Measurements from ENCODE around the gene MEIKIN. TPM values are rescaled to one million over a fixed set of nuclear protein-coding genes. Genes with fewer than 3 reads are reported as not detected.

The MEIKIN gene
- total and polyA plus RNA-seq, 2 of the 8 experiments (the other 6 are each of a cell fraction or from before 2014, with no cell fraction given), result not detected

- CTCF ChIA-PET (ENCODE audit: partially characterized antibody), result no interaction called here
Observed at GRCh38 chr5:131953969-131954368, 8.5 kb upstream of the MEIKIN start.

More at GRCh38 chr5:131953969-131954368, 8.5 kb upstream of the MEIKIN start:
- H3K18ac ChIP-seq (ENCODE audit: extremely low read depth, low read length), result no peak overlapping the region
- H2AFZ ChIP-seq (ENCODE audit: low read length), result no peak overlapping the region
- no peak overlapping the region for H3K4me3 ChIP-seq (ENCODE audit: extremely low read depth in 1 of 4, insufficient read depth in 2 of 4, low read depth in 3 of 4, low read length in 4 of 4)
- H3K14ac ChIP-seq (ENCODE audit: insufficient read length), result no peak overlapping the region
- H3K23ac ChIP-seq (ENCODE audit: insufficient read length), result no peak overlapping the region
- no peak overlapping the region for H2AK5ac ChIP-seq (ENCODE audit: low read depth, low read length)
- TF ChIP-seq SP2 (IDR thresholded peaks at IDR 0.05; ENCODE audit: low read length) (no peak), CBX5 (IDR thresholded peaks at IDR 0.05; ENCODE audit: low read depth, low read length) (no peak), KDM1A (IDR thresholded peaks at IDR 0.05; ENCODE audit: borderline replicate concordance, low read length) (no peak), NRF1 (IDR thresholded peaks at IDR 0.05; ENCODE audit: low read depth, low read length) (no peak)
- H2BK15ac ChIP-seq (ENCODE audit: low read length), result no peak overlapping the region
- DNase-seq (ENCODE audit: low read depth in 1 of 2, low spot score in 2 of 2) (no peak), FAIRE-seq (no peak)
- no peaks in the 10 kb centered on the region for H3K9me3 ChIP-seq (ENCODE audit: insufficient read depth in 2 of 2, low read depth in 1 of 2, low read length in 1 of 2)
- H3K23me2 ChIP-seq (ENCODE audit: low read depth, low read length), result no peaks in the 10 kb centered on the region
- no peak overlapping the region for H2BK5ac ChIP-seq (ENCODE audit: low read depth, low read length)
- H3K4ac ChIP-seq (replicated peaks; ENCODE audit: insufficient read length, low read depth, low read length), result no peak overlapping the region
- no peaks in the 10 kb centered on the region for H4K20me1 ChIP-seq (replicated peaks in 1 of 2; ENCODE audit: control insufficient read depth in 1 of 2, insufficient read depth in 2 of 2, low read length in 2 of 2)
- H4K91ac ChIP-seq (replicated peaks; ENCODE audit: insufficient read length, low read length), result no peak overlapping the region
- no peak overlapping the region for H3K27ac ChIP-seq (ENCODE audit: low read depth, low read length)
- H2BK20ac ChIP-seq (ENCODE audit: low read length), result no peak overlapping the region
- POLR2A ChIA-PET (ENCODE audit: partially characterized antibody), result interaction anchor here (1.2 kb wide), 1 partner anchor 14 kb away, joined by 3 read pairs; no protein-coding TSS in a partner anchor
- H3K79me1 ChIP-seq (ENCODE audit: low read depth, low read length), result no peaks in the 10 kb centered on the region
- H4K8ac ChIP-seq (ENCODE audit: extremely low read depth, insufficient read depth, low read length), result no peak overlapping the region
- H3K56ac ChIP-seq (replicated peaks; ENCODE audit: insufficient read length, low read depth, low read length), result no peak overlapping the region
- H3K4me2 ChIP-seq (ENCODE audit: insufficient read depth in 1 of 2, low read depth in 2 of 2, low read length in 2 of 2), result no peak overlapping the region
- no peaks in the 10 kb centered on the region for H3K4me1 ChIP-seq (replicated peaks in 1 of 4; ENCODE audit: control insufficient read depth in 3 of 4, insufficient read depth in 4 of 4, low read length in 3 of 4)
- H3K9ac ChIP-seq (replicated peaks in 1 of 4; ENCODE audit: extremely low read depth in 1 of 4, low read depth in 3 of 4, low read length in 3 of 4), result no peak overlapping the region
- H4K5ac ChIP-seq (ENCODE audit: insufficient read length, low read depth, low read length), result no peak overlapping the region
- no peaks in the 10 kb centered on the region for H3K27me3 ChIP-seq (replicated peaks in 1 of 4; ENCODE audit: control insufficient read depth in 3 of 4, extremely low read depth in 1 of 4, insufficient read depth in 3 of 4, low read length in 3 of 4)
- no peak overlapping the region for H2BK12ac ChIP-seq (ENCODE audit: low read depth, low read length)
- no peaks in the 10 kb centered on the region for H3K36me3 ChIP-seq (ENCODE audit: control insufficient read depth in 2 of 4, insufficient read depth in 4 of 4, low read length in 3 of 4)
- no peaks in the 10 kb centered on the region for H3K79me2 ChIP-seq (ENCODE audit: control insufficient read depth in 1 of 2, insufficient read depth in 2 of 2, low read length in 2 of 2)
- no peak overlapping the region for H2BK120ac ChIP-seq (replicated peaks; ENCODE audit: low read depth, low read length)
